Fibroblast of skin of right biceps (primary cell): ENCODE data around the gene SNAPC3.

Experiments
- DNase-seq: peaks from one replicate; pipeline ENCODE4 v3.0.0-alpha.2; 2013

The SNAPC3 gene

GRCh38 chr9:15492485-15493150, 69.9 kb downstream of the SNAPC3 start:
- DNase-seq = no peak

GRCh38 chr9:15498246-15498995, 75.7 kb downstream of the SNAPC3 start:
- peak; percentile 17 for DNase-seq

- peak; percentile 4 for DNase-seq
Measured at GRCh38 chr9:15499139-15499538, 76.5 kb downstream of the SNAPC3 start.

GRCh38 chr9:15501179-15501578, 78.5 kb downstream of the SNAPC3 start:
- DNase-seq = no peak

- DNase-seq = no peak
Measured at GRCh38 chr9:15501803-15502202, 79.1 kb downstream of the SNAPC3 start.

- DNase-seq = no peak
Measured at GRCh38 chr9:15505921-15506320, 83.2 kb downstream of the SNAPC3 start.

GRCh38 chr9:15509931-15510788, 87.5 kb downstream of the SNAPC3 start:
- peak; percentile 39 for DNase-seq

GRCh38 chr9:15510789-15511575, 88.3 kb downstream of the SNAPC3 start, which contains the start of gene PSIP1:
PSIP1 (minus strand) TSS chr9:15510970; CDS start chr9:15510188, 782 bp downstream.
- peak; percentile 87 for DNase-seq
